ENCODE data around the gene PCNT. TPM values are rescaled to one million over a fixed set of nuclear protein-coding genes. Genes with fewer than 3 reads are reported as not detected.

The PCNT gene
- total and polyA plus RNA-seq, 2 of the 8 experiments (the other 6 are each of a cell fraction or from before 2014, with no cell fraction given), result 9.9 to 45.1 TPM

- TF ChIP-seq HDAC2 (IDR thresholded peaks at IDR 0.05; ENCODE audit: borderline replicate concordance in 1 of 2, low read depth in 2 of 2, low read length in 2 of 2), result no peak
- no peak for TF ChIP-seq CHD2 (IDR thresholded peaks at IDR 0.05; ENCODE audit: low read length)
- TF ChIP-seq FOSL1 (IDR thresholded peaks at IDR 0.05; ENCODE audit: insufficient read depth, low read depth, low read length), result no peak
- no peak for TF ChIP-seq CHD7 (IDR thresholded peaks at IDR 0.05; ENCODE audit: insufficient replicate concordance, low read length)
These were observed 153.8 kb downstream of the PCNT start (continued) for GRCh38 chr21:46477765-46478164.
